GM12873 (cell line): ENCODE results near the gene PRRX1.
A peak's percentile ranks its signal among the peaks of the same experiment; 100 is the strongest.

Source experiments
- CTCF ChIP-seq: IDR thresholded peaks from 2 replicates; pipeline ENCODE4 v1.5.1; 2012; ENCODE audit warnings: low read depth, mild to moderate bottlenecking, moderate library complexity, low read length, control low read depth; ENCODE audit not compliant: insufficient read depth; ENCODE audit errors: missing control alignments

PRRX1 gene

GRCh38 chr1:170749959-170750358, 86.0 kb downstream of the PRRX1 start:
- no peak for TF ChIP-seq CTCF

- no peak for TF ChIP-seq CTCF
These were observed 91.9 kb downstream of the PRRX1 start for GRCh38 chr1:170755795-170756194.

GRCh38 chr1:170758992-170759391, 95.1 kb downstream of the PRRX1 start:
- no peak for TF ChIP-seq CTCF

- no peak for TF ChIP-seq CTCF
These were observed 101.3 kb downstream of the PRRX1 start for GRCh38 chr1:170765279-170765678.

- TF ChIP-seq CTCF: peak; percentile 17
These were observed 101.9 kb downstream of the PRRX1 start for GRCh38 chr1:170765712-170766330.

- no peak for TF ChIP-seq CTCF
These were observed 105.0 kb downstream of the PRRX1 start for GRCh38 chr1:170768929-170769328.

- TF ChIP-seq CTCF: no peak
These were observed 105.8 kb downstream of the PRRX1 start for GRCh38 chr1:170769691-170770090.
